ENCODE results near the gene MIS12. TPM values are rescaled to one million over a fixed set of nuclear protein-coding genes. Genes with fewer than 3 reads are reported as not detected.

The MIS12 gene
- 11.5 TPM for total RNA-seq (2021; ENCODE audit: unreplicated experiment)
- 6.0 TPM for polyA plus RNA-seq (2012; ENCODE audit: insufficient read length)
- Bru-seq, nascent RNA = percentile 87 among the genes with signal in this experiment
- percentile 95 among the genes with signal in this experiment for BruChase-seq, experiment 1, labeled RNA remaining after a 2-hour chase
- BruChase-seq, experiment 2, labeled RNA remaining after a 6-hour chase = percentile 76 among the genes with signal in this experiment
- long read RNA-seq, transcript MIS12-206 (3 exons, 2,691 nt) = major isoform, 7 of 21 reads
- long read RNA-seq, transcript MIS12-202 (2 exons, 2,204 nt) = minor isoform, 6 of 21 reads
- long read RNA-seq, partial matches to known transcripts = 0 of 21 reads
- long read RNA-seq, other reads (novel, unspliced or antisense) = 7 of 21 reads

- ChIA-PET POLR2A (interaction anchor here (0.7 kb wide), 4 partner anchors 7 to 963 kb away, joined by 3 read pairs; no protein-coding TSS in a partner anchor), CTCF (no interaction called here)
- peak within 1 kb of the TSS; percentile 85 to 98 for H3K4me3 ChIP-seq (ENCODE audit: low read depth in 2 of 2, low read length in 2 of 2)
- no TSS peak for BruUV-seq (replicated peaks)
- peak; percentile 97 for ATAC-seq
- TF ChIP-seq CTCF (IDR thresholded peaks at IDR 0.05) (no peak), POLR2AphosphoS5 (IDR thresholded peaks at IDR 0.05; ENCODE audit: low read depth, low read length) (peak; percentile 81)
- peak; percentile 87 for DNase-seq (ENCODE audit: low read depth, low spot score)
- in situ Hi-C loops (cut with HindIII; ENCODE audit: low pct_unique_long_range_greater_than_20kb, low sequenced_read_pairs) (no loop called here), intact Hi-C loops (cut with micrococcal nuclease; ENCODE audit: unreplicated experiment) (no loop called here)
- no peaks in the 10 kb centered on the region for H3K27me3 ChIP-seq (ENCODE audit: control insufficient read depth, insufficient read depth, low read length)
- peak within 1 kb of the TSS; percentile 94 for H3K27ac ChIP-seq (ENCODE audit: low read length)
- peaks cover 6% of the 10 kb centered on the region for H3K4me1 ChIP-seq (ENCODE audit: control insufficient read depth, insufficient read depth, low read length)
- peaks cover 17% of the 10 kb centered on the region for H3K36me3 ChIP-seq (ENCODE audit: control insufficient read depth, insufficient read depth, low read length)
- H3K9me3 ChIP-seq (ENCODE audit: control insufficient read depth, insufficient read depth, low read depth, low read length) = peaks cover 7% of the 10 kb centered on the region; the same call in 1 of the 2 replicates
Measured at GRCh38 chr17:5486206-5487124, at the start of gene MIS12. MIS12 (plus strand) TSS chr17:5486566; CDS start chr17:5488863, 2,297 bp downstream.

- peak overlapping the region; percentile 87 to 94 for H3K4me3 ChIP-seq (ENCODE audit: low read depth in 2 of 2, low read length in 2 of 2)
- no peak for DNase-seq (ENCODE audit: low read depth, low spot score)
- peaks cover 5% of the 10 kb centered on the region; the same call in 1 of the 2 replicates for H3K4me1 ChIP-seq (ENCODE audit: control insufficient read depth, insufficient read depth, low read length)
- ChIA-PET CTCF (no interaction called here), POLR2A (no interaction called here)
- no peaks in the 10 kb centered on the region for H3K27me3 ChIP-seq (ENCODE audit: control insufficient read depth, insufficient read depth, low read length)
- intact Hi-C loops (cut with micrococcal nuclease; ENCODE audit: unreplicated experiment) (no loop called here), in situ Hi-C loops (cut with HindIII; ENCODE audit: low pct_unique_long_range_greater_than_20kb, low sequenced_read_pairs) (no loop called here)
- no peak for TF ChIP-seq REST (IDR thresholded peaks at IDR 0.05; ENCODE audit: insufficient read depth in 1 of 2, low read depth in 2 of 2, low read length in 1 of 2)
- TF ChIP-seq CTCF (IDR thresholded peaks at IDR 0.05) = no peak
- TF ChIP-seq POLR2AphosphoS5 (IDR thresholded peaks at IDR 0.05; ENCODE audit: low read depth, low read length) = no peak
- TF ChIP-seq TCF7L2 (IDR thresholded peaks at IDR 0.05; ENCODE audit: low read depth, low read length) = no peak
- no peak for TF ChIP-seq SIN3A (IDR thresholded peaks at IDR 0.05; ENCODE audit: borderline replicate concordance, insufficient read depth, low read depth, low read length)
- H3K9me3 ChIP-seq (ENCODE audit: control insufficient read depth, insufficient read depth, low read depth, low read length) = no peaks in the 10 kb centered on the region
- no peak for ATAC-seq
- H3K27ac ChIP-seq (ENCODE audit: low read length) = peak overlapping the region; percentile 95
- TSS peak; percentile 72 for BruUV-seq (replicated peaks)
- peaks cover 23% of the 10 kb centered on the region for H3K36me3 ChIP-seq (ENCODE audit: control insufficient read depth, insufficient read depth, low read length)
Measured at GRCh38 chr17:5437721-5438317, 48.5 kb upstream of the MIS12 start.

All from Panc1 (cell line).